GM23338 (cell line): ENCODE measurements around the gene EPHA5. TPM values are rescaled to one million over a fixed set of nuclear protein-coding genes. Genes with fewer than 3 reads are reported as not detected.

Experiments
- ATAC-seq: fragments of 200-7000 bp; cut with Tn5 transposase; 3 replicates; pipeline ENCODE4 v1.9.1; 2020
- DNase-seq: peaks from one replicate; pipeline ENCODE4 v3.0.0-alpha.2; 2015; ENCODE audit warnings: low spot score
- H2AFZ ChIP-seq: fragments of 200-600 bp; sonication (generic); 2 replicates; pipeline ENCODE4 v1.8.0; 2016; ENCODE audit warnings: antibody characterized with exemption, mild to moderate bottlenecking, moderate library complexity
- H3F3A ChIP-seq: fragments of 200-600 bp; sonication (generic); replicated peaks from 2 replicates; pipeline ENCODE4 v1.8.0; 2017; ENCODE audit warnings: antibody characterized with exemption, mixed run types, low read depth
- H3K27ac ChIP-seq: fragments of 200-600 bp; sonication (generic); 2 replicates; pipeline ENCODE4 v1.6.1; 2016; ENCODE audit warnings: low read depth
- H3K27me3 ChIP-seq: fragments of 200-600 bp; sonication (generic); 2 replicates; pipeline ENCODE4 v1.8.0; 2016; ENCODE audit warnings: mild to moderate bottlenecking, mixed run types, moderate library complexity; ENCODE audit not compliant: insufficient read depth
- H3K36me3 ChIP-seq: fragments of 200-600 bp; sonication (generic); 2 replicates; pipeline ENCODE4 v1.8.0; 2016; ENCODE audit warnings: mild to moderate bottlenecking; ENCODE audit not compliant: insufficient read depth
- H3K4me1 ChIP-seq: fragments of 200-600 bp; sonication (generic); 2 replicates; pipeline ENCODE4 v1.8.0; 2016; ENCODE audit warnings: mild to moderate bottlenecking, moderate library complexity; ENCODE audit not compliant: insufficient read depth
- H3K4me2 ChIP-seq: fragments of 200-600 bp; sonication (generic); 2 replicates; pipeline ENCODE4 v1.7.1; 2017; ENCODE audit warnings: mixed run types
- H3K4me3 ChIP-seq: fragments of 200-600 bp; sonication (generic); 2 replicates; pipeline ENCODE4 v1.6.1; 2016; ENCODE audit warnings: mixed run types
- H3K79me2 ChIP-seq: fragments of 200-600 bp; sonication (generic); replicated peaks from 2 replicates; pipeline ENCODE4 v1.8.0; 2017; ENCODE audit warnings: mild to moderate bottlenecking; ENCODE audit not compliant: insufficient read depth
- H3K9me2 ChIP-seq: fragments of 200-600 bp; sonication (generic); 2 replicates; pipeline ENCODE4 v1.8.0; 2017; ENCODE audit not compliant: insufficient read depth
- H4K20me1 ChIP-seq: fragments of 200-600 bp; sonication (generic); replicated peaks from 2 replicates; pipeline ENCODE4 v1.8.0; 2017; ENCODE audit warnings: mild to moderate bottlenecking; ENCODE audit not compliant: insufficient read depth
- H3K27ac Mint-ChIP-seq: 2 replicates; pipeline ENCODE4 v1.8.0; 2020; ENCODE audit warnings: inconsistent platforms, mild to moderate bottlenecking, moderate library complexity, mixed read lengths
- H3K27me3 Mint-ChIP-seq: 3 replicates; pipeline ENCODE4 v1.8.0; 2022; ENCODE audit warnings: low read depth, mild to moderate bottlenecking, moderate library complexity, mixed read lengths, inconsistent platforms; ENCODE audit not compliant: insufficient read depth, poor library complexity
- H3K36me3 Mint-ChIP-seq: 3 replicates; pipeline ENCODE4 v1.8.0; 2021; ENCODE audit warnings: low read depth, mild to moderate bottlenecking, inconsistent platforms, moderate library complexity, mixed read lengths
- H3K4me1 Mint-ChIP-seq: 3 replicates; pipeline ENCODE4 v1.8.0; 2020; ENCODE audit warnings: mild to moderate bottlenecking, inconsistent platforms, mixed read lengths
- H3K4me3 Mint-ChIP-seq: 3 replicates; pipeline ENCODE4 v1.8.0; 2021; ENCODE audit warnings: moderate library complexity, mild to moderate bottlenecking, inconsistent platforms, mixed read lengths
- H3K9me3 Mint-ChIP-seq: 3 replicates; pipeline ENCODE4 v1.8.0; 2020; ENCODE audit warnings: moderate library complexity, mild to moderate bottlenecking, inconsistent platforms, mixed read lengths
- JUNB ChIP-seq: IDR thresholded peaks from one replicate; pipeline ENCODE4 v1.6.1; 2016; ENCODE audit warnings: antibody characterized with exemption; ENCODE audit not compliant: unreplicated experiment
- POLR2AphosphoS5 ChIP-seq: IDR thresholded peaks from 2 replicates; pipeline ENCODE4 v1.6.1; 2016; ENCODE audit warnings: antibody characterized with exemption, low read depth
- polyA plus RNA-seq: library from polyadenylated mRNA; unstranded; fragments of >200 nt; fragmentation: Nextera tagmentation; extraction: Ambion mirVana; gene quantifications from 2 replicates; pipeline ENCODE4 v1.2.1, GENCODE V29; 2016
- total RNA-seq: library from RNA; depleted of rRNA; stranded (reverse); fragments of >200 nt; shearing (Covaris generic); gene quantifications from 2 replicates; pipeline ENCODE4 v1.2.3, GENCODE V29; 2014
- TF ChIP-seq, protein P1 (sequence below): fragments of 250-450 bp; sonication (Bioruptor Pico); IDR thresholded peaks from 2 replicates; pipeline ENCODE4 v1.5.0; 2020; ENCODE audit warnings: mild to moderate bottlenecking, moderate library complexity
- TF ChIP-seq, protein P2 (sequence below): IDR thresholded peaks from 2 replicates; pipeline ENCODE4 v1.6.1; 2016; ENCODE audit warnings: antibody characterized with exemption
- TF ChIP-seq, protein P3 (sequence below): IDR thresholded peaks from one replicate; pipeline ENCODE4 v1.6.1; 2018; ENCODE audit warnings: antibody characterized with exemption; ENCODE audit not compliant: unreplicated experiment

The EPHA5 gene
- total and polyA plus RNA-seq, 2 experiments from 2014 or later = 0.05 to 0.24 TPM

DNA sequence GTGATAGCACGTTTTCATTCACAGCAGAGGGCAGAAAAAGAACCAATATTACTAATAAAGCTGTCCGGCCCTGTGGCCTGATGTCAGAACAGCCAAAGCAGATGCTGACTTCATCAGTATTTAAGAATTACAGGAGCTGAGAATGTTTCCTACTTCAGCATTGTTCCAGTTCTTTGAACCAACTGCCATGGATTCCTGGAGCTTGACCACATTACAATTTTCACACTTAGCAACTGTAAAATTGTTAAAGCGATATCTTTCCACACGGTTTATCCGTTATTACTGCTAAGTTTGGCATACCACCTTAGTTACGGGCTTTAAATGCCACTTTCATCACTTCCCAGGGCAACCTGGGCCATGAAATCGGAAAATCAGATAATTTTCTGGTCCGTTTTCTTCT is 118.2 kb downstream of the EPHA5 start:
- no peak overlapping the region for H3K4me3 Mint-ChIP-seq

DNA sequence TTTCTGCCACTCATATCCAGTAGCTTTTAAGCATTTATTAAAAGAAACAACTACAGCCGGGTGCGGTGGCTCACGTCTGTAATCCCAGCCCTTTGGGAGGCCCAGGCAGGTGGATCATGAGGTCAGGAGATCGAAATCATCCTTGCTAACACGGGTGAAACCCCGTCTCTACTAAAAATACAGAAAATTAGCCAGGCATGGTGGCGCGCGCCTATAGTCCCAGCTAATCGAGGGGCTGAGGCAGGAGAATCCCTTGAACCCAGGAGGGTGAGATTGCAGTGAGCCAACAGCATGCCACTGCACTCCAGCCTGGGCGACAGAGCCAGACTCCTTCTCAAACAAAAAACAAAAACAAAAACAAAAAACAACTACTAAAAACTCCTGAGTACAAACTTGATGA is 119.8 kb downstream of the EPHA5 start:
- no peak overlapping the region for H3K27ac Mint-ChIP-seq
- TF ChIP-seq, protein P1, sequence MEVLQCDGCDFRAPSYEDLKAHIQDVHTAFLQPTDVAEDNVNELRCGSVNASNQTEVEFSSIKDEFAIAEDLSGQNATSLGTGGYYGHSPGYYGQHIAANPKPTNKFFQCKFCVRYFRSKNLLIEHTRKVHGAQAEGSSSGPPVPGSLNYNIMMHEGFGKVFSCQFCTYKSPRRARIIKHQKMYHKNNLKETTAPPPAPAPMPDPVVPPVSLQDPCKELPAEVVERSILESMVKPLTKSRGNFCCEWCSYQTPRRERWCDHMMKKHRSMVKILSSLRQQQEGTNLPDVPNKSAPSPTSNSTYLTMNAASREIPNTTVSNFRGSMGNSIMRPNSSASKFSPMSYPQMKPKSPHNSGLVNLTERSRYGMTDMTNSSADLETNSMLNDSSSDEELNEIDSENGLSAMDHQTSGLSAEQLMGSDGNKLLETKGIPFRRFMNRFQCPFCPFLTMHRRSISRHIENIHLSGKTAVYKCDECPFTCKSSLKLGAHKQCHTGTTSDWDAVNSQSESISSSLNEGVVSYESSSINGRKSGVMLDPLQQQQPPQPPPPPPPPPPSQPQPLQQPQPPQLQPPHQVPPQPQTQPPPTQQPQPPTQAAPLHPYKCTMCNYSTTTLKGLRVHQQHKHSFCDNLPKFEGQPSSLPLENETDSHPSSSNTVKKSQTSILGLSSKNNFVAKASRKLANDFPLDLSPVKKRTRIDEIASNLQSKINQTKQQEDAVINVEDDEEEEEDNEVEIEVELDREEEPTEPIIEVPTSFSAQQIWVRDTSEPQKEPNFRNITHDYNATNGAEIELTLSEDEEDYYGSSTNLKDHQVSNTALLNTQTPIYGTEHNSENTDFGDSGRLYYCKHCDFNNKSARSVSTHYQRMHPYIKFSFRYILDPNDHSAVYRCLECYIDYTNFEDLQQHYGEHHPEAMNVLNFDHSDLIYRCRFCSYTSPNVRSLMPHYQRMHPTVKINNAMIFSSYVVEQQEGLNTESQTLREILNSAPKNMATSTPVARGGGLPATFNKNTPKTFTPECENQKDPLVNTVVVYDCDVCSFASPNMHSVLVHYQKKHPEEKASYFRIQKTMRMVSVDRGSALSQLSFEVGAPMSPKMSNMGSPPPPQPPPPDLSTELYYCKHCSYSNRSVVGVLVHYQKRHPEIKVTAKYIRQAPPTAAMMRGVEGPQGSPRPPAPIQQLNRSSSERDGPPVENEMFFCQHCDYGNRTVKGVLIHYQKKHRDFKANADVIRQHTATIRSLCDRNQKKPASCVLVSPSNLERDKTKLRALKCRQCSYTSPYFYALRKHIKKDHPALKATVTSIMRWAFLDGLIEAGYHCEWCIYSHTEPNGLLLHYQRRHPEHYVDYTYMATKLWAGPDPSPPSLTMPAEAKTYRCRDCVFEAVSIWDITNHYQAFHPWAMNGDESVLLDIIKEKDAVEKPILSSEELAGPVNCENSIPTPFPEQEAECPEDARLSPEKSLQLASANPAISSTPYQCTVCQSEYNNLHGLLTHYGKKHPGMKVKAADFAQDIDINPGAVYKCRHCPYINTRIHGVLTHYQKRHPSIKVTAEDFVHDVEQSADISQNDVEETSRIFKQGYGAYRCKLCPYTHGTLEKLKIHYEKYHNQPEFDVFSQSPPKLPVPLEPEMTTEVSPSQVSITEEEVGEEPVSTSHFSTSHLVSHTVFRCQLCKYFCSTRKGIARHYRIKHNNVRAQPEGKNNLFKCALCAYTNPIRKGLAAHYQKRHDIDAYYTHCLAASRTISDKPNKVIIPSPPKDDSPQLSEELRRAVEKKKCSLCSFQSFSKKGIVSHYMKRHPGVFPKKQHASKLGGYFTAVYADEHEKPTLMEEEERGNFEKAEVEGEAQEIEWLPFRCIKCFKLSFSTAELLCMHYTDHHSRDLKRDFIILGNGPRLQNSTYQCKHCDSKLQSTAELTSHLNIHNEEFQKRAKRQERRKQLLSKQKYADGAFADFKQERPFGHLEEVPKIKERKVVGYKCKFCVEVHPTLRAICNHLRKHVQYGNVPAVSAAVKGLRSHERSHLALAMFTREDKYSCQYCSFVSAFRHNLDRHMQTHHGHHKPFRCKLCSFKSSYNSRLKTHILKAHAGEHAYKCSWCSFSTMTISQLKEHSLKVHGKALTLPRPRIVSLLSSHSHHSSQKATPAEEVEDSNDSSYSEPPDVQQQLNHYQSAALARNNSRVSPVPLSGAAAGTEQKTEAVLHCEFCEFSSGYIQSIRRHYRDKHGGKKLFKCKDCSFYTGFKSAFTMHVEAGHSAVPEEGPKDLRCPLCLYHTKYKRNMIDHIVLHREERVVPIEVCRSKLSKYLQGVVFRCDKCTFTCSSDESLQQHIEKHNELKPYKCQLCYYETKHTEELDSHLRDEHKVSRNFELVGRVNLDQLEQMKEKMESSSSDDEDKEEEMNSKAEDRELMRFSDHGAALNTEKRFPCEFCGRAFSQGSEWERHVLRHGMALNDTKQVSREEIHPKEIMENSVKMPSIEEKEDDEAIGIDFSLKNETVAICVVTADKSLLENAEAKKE = no peak
- TF ChIP-seq JUNB = no peak
- TF ChIP-seq, protein P2, sequence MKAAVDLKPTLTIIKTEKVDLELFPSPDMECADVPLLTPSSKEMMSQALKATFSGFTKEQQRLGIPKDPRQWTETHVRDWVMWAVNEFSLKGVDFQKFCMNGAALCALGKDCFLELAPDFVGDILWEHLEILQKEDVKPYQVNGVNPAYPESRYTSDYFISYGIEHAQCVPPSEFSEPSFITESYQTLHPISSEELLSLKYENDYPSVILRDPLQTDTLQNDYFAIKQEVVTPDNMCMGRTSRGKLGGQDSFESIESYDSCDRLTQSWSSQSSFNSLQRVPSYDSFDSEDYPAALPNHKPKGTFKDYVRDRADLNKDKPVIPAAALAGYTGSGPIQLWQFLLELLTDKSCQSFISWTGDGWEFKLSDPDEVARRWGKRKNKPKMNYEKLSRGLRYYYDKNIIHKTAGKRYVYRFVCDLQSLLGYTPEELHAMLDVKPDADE = no peak

More for the DNA sequence above, 118.2 kb downstream of the EPHA5 start:
- H3K9me2 ChIP-seq = no peaks in the 10 kb centered on the region
- no peaks in the 10 kb centered on the region for H3K27me3 ChIP-seq
- H3K4me2 ChIP-seq = no peak overlapping the region
- no peaks in the 10 kb centered on the region for H4K20me1 ChIP-seq
- no peak overlapping the region for H3K27ac ChIP-seq
- no peak overlapping the region for H3K4me3 ChIP-seq
- Mint-ChIP-seq H3K27me3 (no peaks in the 10 kb centered on the region), H3K36me3 (no peaks in the 10 kb centered on the region), H3K9me3 (no peaks in the 10 kb centered on the region), H3K4me1 (peaks cover under 1% of the 10 kb centered on the region; the same call in 1 of the 3 replicates), H3K27ac (no peak overlapping the region)
- TF ChIP-seq, protein P3, sequence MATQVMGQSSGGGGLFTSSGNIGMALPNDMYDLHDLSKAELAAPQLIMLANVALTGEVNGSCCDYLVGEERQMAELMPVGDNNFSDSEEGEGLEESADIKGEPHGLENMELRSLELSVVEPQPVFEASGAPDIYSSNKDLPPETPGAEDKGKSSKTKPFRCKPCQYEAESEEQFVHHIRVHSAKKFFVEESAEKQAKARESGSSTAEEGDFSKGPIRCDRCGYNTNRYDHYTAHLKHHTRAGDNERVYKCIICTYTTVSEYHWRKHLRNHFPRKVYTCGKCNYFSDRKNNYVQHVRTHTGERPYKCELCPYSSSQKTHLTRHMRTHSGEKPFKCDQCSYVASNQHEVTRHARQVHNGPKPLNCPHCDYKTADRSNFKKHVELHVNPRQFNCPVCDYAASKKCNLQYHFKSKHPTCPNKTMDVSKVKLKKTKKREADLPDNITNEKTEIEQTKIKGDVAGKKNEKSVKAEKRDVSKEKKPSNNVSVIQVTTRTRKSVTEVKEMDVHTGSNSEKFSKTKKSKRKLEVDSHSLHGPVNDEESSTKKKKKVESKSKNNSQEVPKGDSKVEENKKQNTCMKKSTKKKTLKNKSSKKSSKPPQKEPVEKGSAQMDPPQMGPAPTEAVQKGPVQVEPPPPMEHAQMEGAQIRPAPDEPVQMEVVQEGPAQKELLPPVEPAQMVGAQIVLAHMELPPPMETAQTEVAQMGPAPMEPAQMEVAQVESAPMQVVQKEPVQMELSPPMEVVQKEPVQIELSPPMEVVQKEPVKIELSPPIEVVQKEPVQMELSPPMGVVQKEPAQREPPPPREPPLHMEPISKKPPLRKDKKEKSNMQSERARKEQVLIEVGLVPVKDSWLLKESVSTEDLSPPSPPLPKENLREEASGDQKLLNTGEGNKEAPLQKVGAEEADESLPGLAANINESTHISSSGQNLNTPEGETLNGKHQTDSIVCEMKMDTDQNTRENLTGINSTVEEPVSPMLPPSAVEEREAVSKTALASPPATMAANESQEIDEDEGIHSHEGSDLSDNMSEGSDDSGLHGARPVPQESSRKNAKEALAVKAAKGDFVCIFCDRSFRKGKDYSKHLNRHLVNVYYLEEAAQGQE = no peak
- TF ChIP-seq, protein P2 = no peak
- no peak for TF ChIP-seq POLR2AphosphoS5
- H3K36me3 ChIP-seq = no peaks in the 10 kb centered on the region
- peak overlapping the region; percentile 70; the same call in 1 of the 2 replicates for H2AFZ ChIP-seq
- H3K79me2 ChIP-seq = no peaks in the 10 kb centered on the region
- no peak for ATAC-seq
- no peaks in the 10 kb centered on the region for H3K4me1 ChIP-seq
- DNase-seq = no peak
- no peaks in the 10 kb centered on the region for H3F3A ChIP-seq

More for the DNA sequence above, 119.8 kb downstream of the EPHA5 start:
- Mint-ChIP-seq H3K27me3 (no peaks in the 10 kb centered on the region), H3K9me3 (no peaks in the 10 kb centered on the region), H3K36me3 (no peaks in the 10 kb centered on the region), H3K4me1 (peaks cover 4% of the 10 kb centered on the region; the same call in 1 of the 3 replicates), H3K4me3 (no peak overlapping the region)
- no peak overlapping the region for H3K27ac ChIP-seq
- DNase-seq = no peak
- H3K4me1 ChIP-seq = no peaks in the 10 kb centered on the region
- H3K36me3 ChIP-seq = no peaks in the 10 kb centered on the region
- H3K4me3 ChIP-seq = no peak overlapping the region
- H3K27me3 ChIP-seq = no peaks in the 10 kb centered on the region
- no peak overlapping the region for H2AFZ ChIP-seq
- H3K79me2 ChIP-seq = no peaks in the 10 kb centered on the region
- H4K20me1 ChIP-seq = no peaks in the 10 kb centered on the region
- H3F3A ChIP-seq = no peaks in the 10 kb centered on the region
- ATAC-seq = no peak
- H3K4me2 ChIP-seq = no peak overlapping the region
- no peaks in the 10 kb centered on the region for H3K9me2 ChIP-seq
